OCI-LY7 (cell line): ENCODE data around the gene ANO8. TPM values are rescaled to one million over a fixed set of nuclear protein-coding genes. Genes with fewer than 3 reads are reported as not detected.

Experiments
- BruUV-seq: library from RNA; stranded (reverse); fragments of 400-500 nt; replicated peaks from 2 replicates; lab custom pipeline; 2021; lab: Mats Ljungman, UMichigan
- CTCF ChIA-PET: fragments of 300-600 bp; sonication (Branson Sonifier 250); formaldehyde crosslinking; loops from one replicate; lab custom pipeline; 2022; ENCODE audit warnings: antibody characterized with exemption; ENCODE audit not compliant: unreplicated experiment; lab: Charles Lee
- POLR2A ChIA-PET: fragments of 300-600 bp; sonication (Branson Sonifier 250); formaldehyde crosslinking; loops from one replicate; lab custom pipeline; 2022; ENCODE audit warnings: antibody characterized with exemption; lab: Charles Lee
- DNase-seq: peaks from one replicate; pipeline ENCODE4 v3.0.0-alpha.2; 2015; ENCODE audit warnings: low spot score
- H2AFZ ChIP-seq: fragments of 200-600 bp; sonication (generic), shearing (Covaris generic); 2 replicates; pipeline ENCODE4 v1.6.1; 2014; ENCODE audit warnings: mild to moderate bottlenecking, antibody characterized with exemption, low read length, moderate library complexity
- H3K27ac ChIP-seq: fragments of 200-600 bp; sonication (generic); 2 replicates; pipeline ENCODE4 v1.5.1; 2014; ENCODE audit warnings: mixed run types, low read depth, mild to moderate bottlenecking, moderate library complexity, low read length, inconsistent platforms; ENCODE audit not compliant: poor library complexity, severe bottlenecking
- H3K36me3 ChIP-seq: fragments of 200-600 bp; sonication (generic); 2 replicates; pipeline ENCODE4 v1.6.1; 2014; ENCODE audit warnings: mild to moderate bottlenecking, antibody characterized with exemption, low read length, moderate library complexity, mixed read lengths; ENCODE audit not compliant: insufficient read depth
- H3K4me1 ChIP-seq: fragments of 200-600 bp; sonication (generic); 2 replicates; pipeline ENCODE4 v1.5.1; 2014; ENCODE audit warnings: mild to moderate bottlenecking, low read length; ENCODE audit not compliant: insufficient read depth, poor library complexity, severe bottlenecking
- H3K4me2 ChIP-seq: fragments of 200-600 bp; sonication (generic); 2 replicates; pipeline ENCODE4 v1.6.1; 2014; ENCODE audit warnings: mild to moderate bottlenecking, low read length
- H3K4me3 ChIP-seq: fragments of 200-600 bp; sonication (generic); 2 replicates; pipeline ENCODE4 v1.5.1; 2014; ENCODE audit warnings: mild to moderate bottlenecking, low read depth, low read length; ENCODE audit not compliant: poor library complexity, severe bottlenecking
- H3K79me2 ChIP-seq: fragments of 200-600 bp; sonication (generic); 2 replicates; pipeline ENCODE4 v1.6.1; 2016; ENCODE audit warnings: low read depth, mild to moderate bottlenecking, low read length, moderate library complexity, mixed read lengths; ENCODE audit not compliant: insufficient read depth
- H3K9me2 ChIP-seq: fragments of 200-600 bp; sonication (generic); 2 replicates; pipeline ENCODE4 v1.6.1; 2016; ENCODE audit warnings: mild to moderate bottlenecking, low read length, mixed read lengths; ENCODE audit not compliant: insufficient read depth
- H3K9me3 ChIP-seq: fragments of 200-600 bp; sonication (generic); 2 replicates; pipeline ENCODE4 v1.6.1; 2014; ENCODE audit warnings: mild to moderate bottlenecking, mixed run types, low read length, mixed read lengths
- H4K20me1 ChIP-seq: fragments of 200-600 bp; sonication (generic); 2 replicates; pipeline ENCODE4 v1.6.1; 2014; ENCODE audit warnings: mild to moderate bottlenecking, antibody characterized with exemption, low read length, moderate library complexity, mixed read lengths; ENCODE audit not compliant: insufficient read depth
- CTCF ChIP-seq: fragments of 200-600 bp; sonication (generic); conservative IDR thresholded peaks from 2 replicates; pipeline ENCODE4 v1.5.1; 2014; ENCODE audit warnings: mild to moderate bottlenecking, antibody characterized with exemption, low read length, moderate library complexity, mixed read lengths
- EZH2phosphoT487 ChIP-seq: fragments of 200-600 bp; sonication (generic); IDR thresholded peaks from 2 replicates; pipeline ENCODE4 v1.6.1; 2018; ENCODE audit warnings: low read depth, borderline replicate concordance, mild to moderate bottlenecking, mixed run types, antibody characterized with exemption, low read length, moderate library complexity, mixed read lengths
- intact Hi-C: fragments of 100-400 bp; cut with micrococcal nuclease; formaldehyde crosslinking; loops from one replicate; pipeline ENCODE4 v1.10.0; 2022; ENCODE audit not compliant: unreplicated experiment
- total RNA-seq, 2 experiments: library from RNA; depleted of rRNA in 1 of 2; stranded (reverse); fragments of >200 nt in 1 of 2; shearing (Covaris generic) in 1 of 2; gene quantifications; 2 replicates each; pipeline ENCODE4 v1.2.3, GENCODE V29; 2014 to 2022

Gene ANO8
- total RNA-seq, 2 experiments from 2014 or later, result 4.3 to 13.5 TPM

DNA sequence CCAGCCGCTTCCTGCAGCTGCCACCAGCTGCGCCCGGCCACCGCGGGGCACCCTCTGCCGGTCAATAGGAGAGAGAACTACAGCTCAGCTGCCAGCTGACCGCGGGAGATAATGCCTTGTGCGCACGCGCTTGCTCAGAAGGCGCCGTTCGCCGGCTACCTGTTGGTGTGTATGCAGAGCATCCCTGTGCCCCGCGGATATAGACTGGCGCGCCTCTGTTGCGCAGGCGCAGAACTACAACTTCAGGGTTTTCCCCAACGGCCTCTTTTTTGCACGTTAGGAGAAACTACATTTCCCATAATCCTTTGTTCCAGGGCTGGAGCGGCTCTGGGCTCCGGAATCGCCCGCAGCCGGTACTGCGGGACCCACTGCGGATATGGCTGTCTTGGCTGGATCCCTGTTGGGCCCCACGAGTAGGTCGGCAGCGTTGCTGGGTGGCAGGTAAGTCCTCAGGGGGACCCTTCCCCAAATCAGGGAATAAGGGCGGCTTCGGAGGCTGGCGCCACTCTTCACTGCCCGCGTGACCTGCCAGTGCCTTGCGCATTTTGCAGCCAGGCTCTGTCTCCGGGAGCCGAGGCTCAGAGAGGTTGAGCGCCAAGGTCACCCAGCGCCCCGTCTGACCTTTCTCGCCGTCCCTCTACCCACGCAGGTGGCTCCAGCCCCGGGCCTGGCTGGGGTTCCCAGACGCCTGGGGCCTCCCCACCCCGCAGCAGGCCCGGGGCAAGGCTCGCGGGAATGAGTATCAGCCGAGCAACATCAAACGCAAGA is 29.0 kb downstream of the ANO8 start, which contains the start of gene MRPL34:
TSS of gene MRPL34 (plus strand) at position 356 of the 768 bp plus-strand sequence. CDS start at position 377, 21 bp downstream.
- H3K79me2 ChIP-seq, result peaks cover 21% of the 10 kb centered on the region
- TF ChIP-seq CTCF, result peak; percentile 84
- TF ChIP-seq EZH2phosphoT487, result no peak
- ChIA-PET CTCF (interaction anchor here (0.6 to 1.2 kb wide), 6 partner anchors 12 to 1127 kb away, joined by 3 to 4 read pairs (median 3); partner anchors contain the start of gene USHBP1), POLR2A (interaction anchor here (0.6 to 1.1 kb wide), 7 partner anchors 13 to 113 kb away, joined by 3 to 8 read pairs (median 5); partner anchors contain the start of gene BST2)
- H3K9me2 ChIP-seq, result no peaks in the 10 kb centered on the region
- 0 out of 2 replicates have a peak, but pooled peaks cover 5% of the 10 kb centered on the region for H4K20me1 ChIP-seq
- H3K9me3 ChIP-seq, result no peaks in the 10 kb centered on the region
- 0 out of 2 replicates have a peak, but pooled peaks cover 5% of the 10 kb centered on the region for H3K36me3 ChIP-seq
- BruUV-seq, result no TSS peak
- H3K4me2 ChIP-seq, result peak within 1 kb of the TSS; percentile 76
- peaks cover 49% of the 10 kb centered on the region for H3K4me1 ChIP-seq
- H3K4me3 ChIP-seq, result peak within 1 kb of the TSS; percentile 89
- intact Hi-C loops, result loop anchor here (1.0 to 5.0 kb wide), 2 partner anchors 13 to 447 kb away; partner anchors contain the start of gene FCHO1
- H2AFZ ChIP-seq, result peak within 1 kb of the TSS; percentile 50
- H3K27ac ChIP-seq, result peak within 1 kb of the TSS; percentile 90
- peak; percentile 100 for DNase-seq

DNA sequence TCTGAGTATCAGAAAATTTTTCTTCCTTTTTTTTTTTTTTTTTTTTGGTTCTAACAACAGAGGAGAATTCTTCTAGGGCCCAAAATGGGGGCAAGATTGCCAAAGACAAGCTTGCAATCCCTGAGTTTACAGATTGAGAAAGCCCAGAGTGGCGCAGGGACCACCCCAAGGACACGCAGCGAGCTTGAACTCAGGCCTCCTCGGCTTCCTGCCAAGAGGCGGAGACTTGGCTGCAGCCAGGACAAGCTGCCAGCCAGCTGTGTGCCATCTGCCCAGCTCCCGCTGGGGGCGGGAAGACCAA is 29.5 kb downstream of the ANO8 start:
- CTCF ChIA-PET, result interaction anchor here (0.6 to 1.2 kb wide), 6 partner anchors 11 to 1127 kb away, joined by 3 to 4 read pairs (median 3); partner anchors contain the start of gene USHBP1
- peaks cover 16% of the 10 kb centered on the region for H3K79me2 ChIP-seq
- no peaks in the 10 kb centered on the region for H3K9me3 ChIP-seq
- H3K4me1 ChIP-seq, result peaks cover 43% of the 10 kb centered on the region
- H3K27ac ChIP-seq, result peak overlapping the region; percentile 90
- TF ChIP-seq EZH2phosphoT487, result no peak
- no peak for TF ChIP-seq CTCF
- peak overlapping the region; percentile 54 for H3K4me2 ChIP-seq
- H2AFZ ChIP-seq, result peak overlapping the region; percentile 4; the same call in 1 of the 2 replicates
- intact Hi-C loops, result loop anchor here (1.0 to 5.0 kb wide), 2 partner anchors 13 to 447 kb away; partner anchors contain the start of gene FCHO1
- no TSS peak for BruUV-seq
- POLR2A ChIA-PET, result interaction anchor here (0.8 to 1.1 kb wide), 3 partner anchors 28 to 100 kb away, joined by 4 to 8 read pairs (median 6); partner anchors contain the start of gene BST2
- peak overlapping the region; percentile 19 for H3K4me3 ChIP-seq
- H4K20me1 ChIP-seq, result 0 out of 2 replicates have a peak, but pooled peaks cover under 1% of the 10 kb centered on the region
- DNase-seq, result no peak
- H3K9me2 ChIP-seq, result no peaks in the 10 kb centered on the region
- 0 out of 2 replicates have a peak, but pooled peaks cover 5% of the 10 kb centered on the region for H3K36me3 ChIP-seq
